SU-DHL-6 (cell line): Measurements from ENCODE around the gene ZBTB47.

Source experiments
- H2AFZ ChIP-seq: fragments of 200-600 bp; sonication (generic); 2 replicates; pipeline ENCODE4 v1.6.1; 2014; ENCODE audit warnings: low read depth, mild to moderate bottlenecking, moderate library complexity, mixed read lengths, antibody characterized with exemption, low read length; ENCODE audit not compliant: severe bottlenecking
- H3F3A ChIP-seq: fragments of 200-600 bp; shearing (Covaris generic); 2 replicates; pipeline ENCODE4 v1.6.0; 2016; ENCODE audit warnings: antibody characterized with exemption, mild to moderate bottlenecking; ENCODE audit not compliant: insufficient read depth
- H3K27ac ChIP-seq: fragments of 200-600 bp; sonication (generic); 2 replicates; pipeline ENCODE4 v1.5.1; 2016; ENCODE audit warnings: low read depth, mild to moderate bottlenecking, low read length, moderate library complexity, mixed read lengths
- H3K27me3 ChIP-seq: fragments of 200-600 bp; sonication (generic), shearing (Covaris generic); 2 replicates; pipeline ENCODE4 v1.6.0; 2014; ENCODE audit warnings: mild to moderate bottlenecking, low read length
- H3K36me3 ChIP-seq: fragments of 200-600 bp; sonication (generic); 2 replicates; pipeline ENCODE4 v1.6.1; 2014; ENCODE audit warnings: mild to moderate bottlenecking, low read length, mixed read lengths
- H3K4me2 ChIP-seq: fragments of 300-600, 200-600 bp; shearing (Covaris generic), sonication (generic); 2 replicates; pipeline ENCODE4 v1.6.0; 2014; ENCODE audit warnings: low read length, low read depth, mild to moderate bottlenecking; ENCODE audit not compliant: poor library complexity, severe bottlenecking
- H3K4me3 ChIP-seq: fragments of 200-600 bp; sonication (generic); 2 replicates; pipeline ENCODE4 v1.5.1; 2014; ENCODE audit warnings: antibody characterized with exemption, low read length, mild to moderate bottlenecking, mixed read lengths; ENCODE audit not compliant: insufficient read depth, poor library complexity, severe bottlenecking
- H3K79me2 ChIP-seq: fragments of 200-600 bp; sonication (generic); 2 replicates; pipeline ENCODE4 v1.6.1; 2014; ENCODE audit warnings: mild to moderate bottlenecking, low read length, moderate library complexity; ENCODE audit not compliant: insufficient read depth
- H3K9ac ChIP-seq: fragments of 200-600 bp; sonication (generic); 2 replicates; pipeline ENCODE4 v1.7.0; 2014; ENCODE audit warnings: mild to moderate bottlenecking, low read length
- H3K9me2 ChIP-seq: fragments of 200-600 bp; sonication (generic); replicated peaks from 2 replicates; pipeline ENCODE4 v1.6.1; 2014; ENCODE audit warnings: low read length; ENCODE audit not compliant: insufficient read depth
- H3K9me3 ChIP-seq: fragments of 200-600 bp; sonication (generic); 2 replicates; pipeline ENCODE4 v1.6.1; 2014; ENCODE audit warnings: low read length, mixed read lengths; ENCODE audit not compliant: insufficient read depth
- H4K20me1 ChIP-seq: fragments of 200-600 bp; sonication (generic); 2 replicates; pipeline ENCODE4 v1.6.1; 2014; ENCODE audit warnings: low read depth, mild to moderate bottlenecking, antibody characterized with exemption, low read length, moderate library complexity, mixed read lengths
- EZH2phosphoT487 ChIP-seq: fragments of 200-600 bp; sonication (generic), shearing (Covaris generic); conservative IDR thresholded peaks from 2 replicates; pipeline ENCODE4 v1.6.1; 2018; ENCODE audit warnings: mild to moderate bottlenecking, antibody characterized with exemption, low read length, moderate library complexity, mixed read lengths
- TF ChIP-seq, protein P1 (sequence below): fragments of 200-600 bp; sonication (generic); IDR thresholded peaks from one replicate; pipeline ENCODE4 v1.5.1; 2017; ENCODE audit warnings: antibody characterized with exemption, mild to moderate bottlenecking, low read length, moderate library complexity; ENCODE audit not compliant: insufficient read depth, poor library complexity, severe bottlenecking

ZBTB47 gene

DNA sequence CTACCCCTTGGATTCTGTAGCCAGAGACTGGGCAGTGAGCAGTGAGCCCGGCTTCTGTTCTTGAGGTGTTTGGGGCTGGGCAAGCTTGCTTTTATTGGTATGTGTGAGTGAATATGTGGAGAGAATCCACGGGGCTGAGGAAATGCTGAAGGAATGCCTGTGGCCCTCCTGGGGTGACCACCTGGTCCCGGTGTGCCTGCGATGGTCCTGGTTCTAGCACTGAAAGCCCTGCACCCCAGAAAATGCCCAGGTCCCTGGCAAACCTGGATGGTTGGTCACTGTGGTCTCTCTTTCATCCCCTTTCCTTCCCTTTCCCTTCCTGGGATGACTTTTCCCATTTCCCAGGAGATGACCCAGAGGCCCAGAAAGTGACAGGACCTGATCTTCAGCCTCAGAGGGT lies 4.2 kb downstream of the ZBTB47 start:
- no peak overlapping the region for H3K4me3 ChIP-seq
- TF ChIP-seq EZH2phosphoT487 = no peak
- TF ChIP-seq, protein P1, sequence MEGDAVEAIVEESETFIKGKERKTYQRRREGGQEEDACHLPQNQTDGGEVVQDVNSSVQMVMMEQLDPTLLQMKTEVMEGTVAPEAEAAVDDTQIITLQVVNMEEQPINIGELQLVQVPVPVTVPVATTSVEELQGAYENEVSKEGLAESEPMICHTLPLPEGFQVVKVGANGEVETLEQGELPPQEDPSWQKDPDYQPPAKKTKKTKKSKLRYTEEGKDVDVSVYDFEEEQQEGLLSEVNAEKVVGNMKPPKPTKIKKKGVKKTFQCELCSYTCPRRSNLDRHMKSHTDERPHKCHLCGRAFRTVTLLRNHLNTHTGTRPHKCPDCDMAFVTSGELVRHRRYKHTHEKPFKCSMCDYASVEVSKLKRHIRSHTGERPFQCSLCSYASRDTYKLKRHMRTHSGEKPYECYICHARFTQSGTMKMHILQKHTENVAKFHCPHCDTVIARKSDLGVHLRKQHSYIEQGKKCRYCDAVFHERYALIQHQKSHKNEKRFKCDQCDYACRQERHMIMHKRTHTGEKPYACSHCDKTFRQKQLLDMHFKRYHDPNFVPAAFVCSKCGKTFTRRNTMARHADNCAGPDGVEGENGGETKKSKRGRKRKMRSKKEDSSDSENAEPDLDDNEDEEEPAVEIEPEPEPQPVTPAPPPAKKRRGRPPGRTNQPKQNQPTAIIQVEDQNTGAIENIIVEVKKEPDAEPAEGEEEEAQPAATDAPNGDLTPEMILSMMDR = no peak
- no peak overlapping the region for H3K27ac ChIP-seq
- H3K9me3 ChIP-seq = no peaks in the 10 kb centered on the region
- no peak overlapping the region for H2AFZ ChIP-seq
- no peaks in the 10 kb centered on the region for H3K79me2 ChIP-seq
- no peaks in the 10 kb centered on the region for H3F3A ChIP-seq
- no peaks in the 10 kb centered on the region for H3K9me2 ChIP-seq
- no peak overlapping the region for H3K9ac ChIP-seq
- no peaks in the 10 kb centered on the region for H3K36me3 ChIP-seq
- H3K4me2 ChIP-seq = no peak overlapping the region
- no peaks in the 10 kb centered on the region for H3K27me3 ChIP-seq
- no peaks in the 10 kb centered on the region for H4K20me1 ChIP-seq

DNA sequence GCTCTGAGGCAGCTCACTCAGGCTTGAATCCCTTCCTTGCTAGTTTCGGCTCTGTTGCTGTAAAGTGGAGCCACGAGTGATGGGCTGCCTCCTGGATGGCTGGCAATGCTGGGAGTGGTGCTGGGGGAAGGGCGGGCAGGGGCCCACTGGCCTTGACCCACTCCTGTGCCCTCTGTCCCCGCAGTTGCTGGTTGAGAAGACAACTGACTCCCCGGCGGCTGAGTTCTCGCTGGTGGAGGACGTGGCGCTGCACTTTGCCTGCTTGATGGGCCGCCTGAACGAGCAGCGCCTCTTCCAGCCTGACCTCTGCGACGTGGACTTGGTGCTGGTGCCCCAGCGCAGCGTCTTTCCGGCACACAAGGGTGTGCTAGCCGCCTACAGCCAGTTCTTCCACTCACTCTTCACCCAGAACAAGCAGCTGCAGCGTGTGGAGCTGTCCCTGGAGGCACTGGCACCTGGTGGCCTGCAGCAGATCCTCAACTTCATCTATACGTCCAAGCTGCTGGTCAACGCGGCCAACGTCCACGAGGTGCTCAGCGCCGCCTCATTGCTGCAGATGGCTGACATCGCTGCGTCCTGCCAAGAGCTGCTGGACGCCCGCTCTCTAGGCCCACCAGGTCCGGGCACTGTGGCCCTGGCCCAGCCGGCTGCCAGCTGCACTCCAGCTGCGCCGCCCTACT lies 4.7 kb downstream of the ZBTB47 start:
- Histone ChIP-seq H3K27me3 (no peaks in the 10 kb centered on the region), H3K79me2 (no peaks in the 10 kb centered on the region), H3K4me2 (no peak overlapping the region), H2AFZ (no peak overlapping the region), H3K4me3 (no peak overlapping the region), H3K9me3 (no peaks in the 10 kb centered on the region), H3K36me3 (no peaks in the 10 kb centered on the region), H3K9me2 (no peaks in the 10 kb centered on the region), H3K9ac (no peak overlapping the region), H4K20me1 (no peaks in the 10 kb centered on the region), H3F3A (no peaks in the 10 kb centered on the region), H3K27ac (no peak overlapping the region)
- TF ChIP-seq, protein P1 = no peak
- TF ChIP-seq EZH2phosphoT487 = no peak

DNA sequence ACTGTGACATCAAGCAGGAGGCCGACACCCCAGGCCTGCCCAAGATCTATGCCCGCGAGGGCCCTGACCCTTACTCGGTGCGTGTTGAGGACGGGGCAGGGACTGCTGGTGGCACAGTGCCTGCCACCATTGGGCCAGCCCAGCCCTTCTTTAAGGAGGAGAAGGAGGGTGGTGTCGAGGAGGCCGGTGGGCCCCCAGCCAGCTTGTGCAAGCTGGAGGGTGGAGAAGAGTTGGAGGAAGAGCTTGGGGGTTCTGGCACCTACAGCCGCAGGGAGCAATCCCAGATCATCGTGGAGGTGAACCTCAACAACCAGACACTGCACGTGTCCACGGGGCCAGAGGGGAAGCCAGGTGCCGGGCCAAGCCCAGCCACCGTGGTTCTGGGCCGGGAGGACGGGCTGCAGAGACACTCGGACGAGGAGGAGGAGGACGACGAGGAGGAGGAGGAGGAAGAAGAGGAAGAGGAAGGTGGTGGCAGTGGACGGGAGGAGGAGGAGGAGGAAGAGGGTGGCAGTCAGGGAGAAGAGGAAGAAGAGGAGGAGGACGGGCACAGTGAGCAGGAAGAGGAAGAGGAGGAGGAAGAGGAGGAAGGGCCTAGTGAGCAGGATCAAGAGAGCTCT lies 5.4 kb downstream of the ZBTB47 start:
- no peaks in the 10 kb centered on the region for H4K20me1 ChIP-seq
- no peak overlapping the region for H3K4me2 ChIP-seq
- no peaks in the 10 kb centered on the region for H3K79me2 ChIP-seq
- no peaks in the 10 kb centered on the region for H3K9me2 ChIP-seq
- H3K4me3 ChIP-seq = no peak overlapping the region
- no peak overlapping the region for H2AFZ ChIP-seq
- H3K27me3 ChIP-seq = no peaks in the 10 kb centered on the region
- no peaks in the 10 kb centered on the region for H3K36me3 ChIP-seq
- TF ChIP-seq, protein P1 = no peak
- TF ChIP-seq EZH2phosphoT487 = no peak
- no peak overlapping the region for H3K27ac ChIP-seq
- H3K9ac ChIP-seq = no peak overlapping the region
- no peaks in the 10 kb centered on the region for H3F3A ChIP-seq
- no peaks in the 10 kb centered on the region for H3K9me3 ChIP-seq
